Esophagus squamous epithelium (tissue), 4 donors: ENCODE data around the gene S100A7A.

ENCODE experiments used
- CTCF ChIP-seq, 6 experiments: fragments of 450-650 bp in 4 of 6; fragments of 200-600 bp in 2 of 6; sonication (generic) in 2 of 6; IDR thresholded peaks; one replicate each; pipeline ENCODE4 v1.5.1; 2016 to 2019; ENCODE audit warnings: antibody characterized with exemption in 6 of 6, mild to moderate bottlenecking in 4 of 6, moderate library complexity in 4 of 6
- POLR2A ChIP-seq, 4 donors: fragments of 450-650 bp; IDR thresholded peaks; one replicate each; pipeline ENCODE4 v1.6.1; 2017; ENCODE audit warnings: antibody characterized with exemption in 4 of 4, mild to moderate bottlenecking in 4 of 4, moderate library complexity in 3 of 4

DNA sequence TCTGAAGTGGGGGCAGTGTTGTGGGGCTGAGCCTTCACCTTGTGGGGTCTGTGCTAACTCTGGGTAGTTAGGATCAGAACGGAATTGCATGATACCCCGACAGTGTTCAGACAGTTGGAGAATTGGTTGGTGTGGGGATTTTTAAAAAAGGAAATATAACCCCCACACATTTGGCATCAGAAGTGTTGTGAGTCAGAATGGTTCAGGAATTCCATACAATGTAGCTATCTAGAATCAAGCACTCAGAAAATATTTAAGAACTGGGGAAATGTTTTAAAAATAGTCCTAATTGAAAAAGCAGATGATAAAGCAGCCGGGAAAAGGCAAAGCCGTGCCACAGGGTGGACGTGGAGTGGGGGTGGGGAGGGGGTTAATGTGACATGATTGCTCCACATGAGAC, 50.6 kb downstream of the S100A7A start:
- no peak for TF ChIP-seq CTCF (IDR thresholded peaks at IDR 0.05)
- TF ChIP-seq POLR2A (IDR thresholded peaks at IDR 0.05): no peak
